NB4 (cell line): ENCODE measurements around the gene KIAA0319L.

Experiments used
- MYC ChIP-seq: IDR thresholded peaks from 2 replicates; pipeline ENCODE4 v1.6.1; 2011; ENCODE audit warnings: low read depth, low read length
- POLR2A ChIP-seq: IDR thresholded peaks from 2 replicates; pipeline ENCODE4 v1.6.1; 2011; ENCODE audit warnings: mild to moderate bottlenecking; ENCODE audit not compliant: insufficient read length; ENCODE audit errors: extremely low read depth
- TF ChIP-seq, protein P1 (sequence below): IDR thresholded peaks from one replicate; pipeline ENCODE4 v1.5.1; 2012; ENCODE audit warnings: low read depth, low read length
- TF ChIP-seq, protein P2 (sequence below): IDR thresholded peaks from 2 replicates; pipeline ENCODE4 v1.6.1; 2011; ENCODE audit warnings: low read depth, low read length

DNA sequence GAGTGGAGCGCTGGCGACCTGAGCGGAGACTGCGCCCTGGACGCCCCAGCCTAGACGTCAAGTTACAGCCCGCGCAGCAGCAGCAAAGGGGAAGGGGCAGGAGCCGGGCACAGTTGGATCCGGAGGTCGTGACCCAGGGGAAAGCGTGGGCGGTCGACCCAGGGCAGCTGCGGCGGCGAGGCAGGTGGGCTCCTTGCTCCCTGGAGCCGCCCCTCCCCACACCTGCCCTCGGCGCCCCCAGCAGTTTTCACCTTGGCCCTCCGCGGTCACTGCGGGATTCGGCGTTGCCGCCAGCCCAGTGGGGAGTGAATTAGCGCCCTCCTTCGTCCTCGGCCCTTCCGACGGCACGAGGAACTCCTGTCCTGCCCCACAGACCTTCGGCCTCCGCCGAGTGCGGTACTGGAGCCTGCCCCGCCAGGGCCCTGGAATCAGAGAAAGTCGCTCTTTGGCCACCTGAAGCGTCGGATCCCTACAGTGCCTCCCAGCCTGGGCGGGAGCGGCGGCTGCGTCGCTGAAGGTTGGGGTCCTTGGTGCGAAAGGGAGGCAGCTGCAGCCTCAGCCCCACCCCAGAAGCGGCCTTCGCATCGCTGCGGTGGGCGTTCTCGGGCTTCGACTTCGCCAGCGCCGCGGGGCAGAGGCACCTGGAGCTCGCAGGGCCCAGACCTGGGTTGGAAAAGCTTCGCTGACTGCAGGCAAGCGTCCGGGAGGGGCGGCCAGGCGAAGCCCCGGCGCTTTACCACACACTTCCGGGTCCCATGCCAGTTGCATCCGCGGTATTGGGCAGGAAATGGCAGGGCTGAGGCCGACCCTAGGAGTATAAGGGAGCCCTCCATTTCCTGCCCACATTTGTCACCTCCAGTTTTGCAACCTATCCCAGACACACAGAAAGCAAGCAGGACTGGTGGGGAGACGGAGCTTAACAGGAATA is 20.1 kb upstream of the KIAA0319L start:
- TF ChIP-seq POLR2A: peak; percentile 63
- TF ChIP-seq, protein P1, sequence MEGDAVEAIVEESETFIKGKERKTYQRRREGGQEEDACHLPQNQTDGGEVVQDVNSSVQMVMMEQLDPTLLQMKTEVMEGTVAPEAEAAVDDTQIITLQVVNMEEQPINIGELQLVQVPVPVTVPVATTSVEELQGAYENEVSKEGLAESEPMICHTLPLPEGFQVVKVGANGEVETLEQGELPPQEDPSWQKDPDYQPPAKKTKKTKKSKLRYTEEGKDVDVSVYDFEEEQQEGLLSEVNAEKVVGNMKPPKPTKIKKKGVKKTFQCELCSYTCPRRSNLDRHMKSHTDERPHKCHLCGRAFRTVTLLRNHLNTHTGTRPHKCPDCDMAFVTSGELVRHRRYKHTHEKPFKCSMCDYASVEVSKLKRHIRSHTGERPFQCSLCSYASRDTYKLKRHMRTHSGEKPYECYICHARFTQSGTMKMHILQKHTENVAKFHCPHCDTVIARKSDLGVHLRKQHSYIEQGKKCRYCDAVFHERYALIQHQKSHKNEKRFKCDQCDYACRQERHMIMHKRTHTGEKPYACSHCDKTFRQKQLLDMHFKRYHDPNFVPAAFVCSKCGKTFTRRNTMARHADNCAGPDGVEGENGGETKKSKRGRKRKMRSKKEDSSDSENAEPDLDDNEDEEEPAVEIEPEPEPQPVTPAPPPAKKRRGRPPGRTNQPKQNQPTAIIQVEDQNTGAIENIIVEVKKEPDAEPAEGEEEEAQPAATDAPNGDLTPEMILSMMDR: no peak
- peak; percentile 73 for TF ChIP-seq MYC
- TF ChIP-seq, protein P2, sequence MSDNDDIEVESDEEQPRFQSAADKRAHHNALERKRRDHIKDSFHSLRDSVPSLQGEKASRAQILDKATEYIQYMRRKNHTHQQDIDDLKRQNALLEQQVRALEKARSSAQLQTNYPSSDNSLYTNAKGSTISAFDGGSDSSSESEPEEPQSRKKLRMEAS: peak; percentile 52
